CD4-positive, alpha-beta memory T cell (primary cell): ENCODE data around the gene CBFA2T3. TPM values are rescaled to one million over a fixed set of nuclear protein-coding genes. Genes with fewer than 3 reads are reported as not detected.
A peak's percentile ranks its signal among the peaks of the same experiment; 100 is the strongest.
"Not testable (repeated sequence)": the region's sequence is repeated elsewhere in the genome, so short reads cannot be mapped to it uniquely, and the experiment has no call there.

Experiments
- CTCF ChIA-PET: fragments of 350-600 bp; sonication (Branson Sonifier 250); formaldehyde crosslinking; loops from one replicate; lab custom pipeline; 2021; ENCODE audit warnings: inconsistent platforms; ENCODE audit not compliant: partially characterized antibody; lab: Charles Lee
- POLR2A ChIA-PET: fragments of 350-600 bp; sonication (Branson Sonifier 250); formaldehyde crosslinking; loops from one replicate; lab custom pipeline; 2021; ENCODE audit not compliant: partially characterized antibody; lab: Charles Lee
- DNase-seq, 5 donors: peaks; one replicate each; pipeline versions ENCODE4 v3.0.0 to v3.0.0-alpha.2; 2020 to 2022; ENCODE audit warnings: mixed read lengths in 1 of 5
- H3K27ac ChIP-seq: one replicate; pipeline ENCODE4 v1.7.0; 2013; ENCODE audit warnings: low read depth, low read length
- H3K27me3 ChIP-seq: 2 replicates; pipeline ENCODE4 v1.7.0; 2013; ENCODE audit warnings: mild to moderate bottlenecking, low read length, moderate library complexity; ENCODE audit not compliant: insufficient read depth
- H3K36me3 ChIP-seq: 2 replicates; pipeline ENCODE4 v1.7.0; 2013; ENCODE audit warnings: mild to moderate bottlenecking, low read length, moderate library complexity; ENCODE audit not compliant: insufficient read depth
- H3K4me1 ChIP-seq: 2 replicates; pipeline ENCODE4 v1.7.0; 2013; ENCODE audit warnings: mild to moderate bottlenecking, low read length, moderate library complexity; ENCODE audit not compliant: insufficient read depth
- H3K4me3 ChIP-seq, 2 donors: one replicate each; pipeline ENCODE4 v1.7.0; 2013; ENCODE audit warnings: low read length in 2 of 2, mild to moderate bottlenecking in 1 of 2
- H3K9me3 ChIP-seq, 2 donors: one replicate each; pipeline ENCODE4 v1.7.0; 2013; ENCODE audit warnings: low read length in 2 of 2, control low read depth in 1 of 2; ENCODE audit not compliant: control insufficient read depth in 1 of 2
- H3K27ac Mint-ChIP-seq, 7 donors: one replicate each; pipeline ENCODE4 v1.8.0; 2020 to 2021; ENCODE audit warnings: mixed read lengths in 7 of 7, mild to moderate bottlenecking in 6 of 7, inconsistent platforms in 3 of 7, moderate library complexity in 3 of 7
- H3K27me3 Mint-ChIP-seq, 2 donors: one replicate each; pipeline ENCODE4 v1.8.0; 2020 to 2021; ENCODE audit warnings: mixed read lengths in 2 of 2
- H3K36me3 Mint-ChIP-seq, 2 donors: one replicate each; pipeline ENCODE4 v1.8.0; 2020 to 2021; ENCODE audit warnings: mixed read lengths in 2 of 2, inconsistent platforms in 1 of 2, mild to moderate bottlenecking in 1 of 2
- H3K4me1 Mint-ChIP-seq, 4 donors: one replicate each; pipeline ENCODE4 v1.8.0; 2020 to 2021; ENCODE audit warnings: mixed read lengths in 4 of 4, mild to moderate bottlenecking in 1 of 4
- H3K4me3 Mint-ChIP-seq, 8 donors: one replicate each; pipeline ENCODE4 v1.8.0; 2020 to 2021; ENCODE audit warnings: mixed read lengths in 8 of 8, mild to moderate bottlenecking in 7 of 8, moderate library complexity in 6 of 8, inconsistent platforms in 3 of 8
- H3K9me3 Mint-ChIP-seq, 8 donors: one replicate each; pipeline ENCODE4 v1.8.0; 2020 to 2021; ENCODE audit warnings: mixed read lengths in 8 of 8, mild to moderate bottlenecking in 5 of 8, inconsistent platforms in 3 of 8, moderate library complexity in 1 of 8
- intact Hi-C: fragments of 100-400 bp; cut with micrococcal nuclease; formaldehyde crosslinking; loops from one replicate; pipeline ENCODE4 v1.15.1; 2023
- polyA plus RNA-seq, 2 donors: library from polyadenylated mRNA; unstranded; fragments of 300-500 nt; fragmentation: Illumina TruSeq; gene quantifications; one replicate each; pipeline ENCODE4 v1.2.3, GENCODE V29; 2021
- total RNA-seq, 2 experiments: library from RNA; stranded (reverse); gene quantifications; one replicate each; pipeline ENCODE4 v1.2.3, GENCODE V29; 2021

The CBFA2T3 gene
- total and polyA plus RNA-seq, 4 experiments from 2014 or later: 0.11 to 0.14 TPM; not detected in 2

GRCh38 chr16:88921591-88921990 lies 55.4 kb downstream of the CBFA2T3 start:
- Histone ChIP-seq H3K4me1 (peaks cover 8% of the 10 kb centered on the region), H3K4me3 (no peak overlapping the region), H3K27ac (no peak overlapping the region), H3K36me3 (no peaks in the 10 kb centered on the region), H3K27me3 (no peaks in the 10 kb centered on the region), H3K9me3 (no peaks in the 10 kb centered on the region)
- ChIA-PET POLR2A (no interaction called here), CTCF (no interaction called here)
- DNase-seq: no peak
- no peaks in the 10 kb centered on the region for H3K9me3 Mint-ChIP-seq
- no peak overlapping the region for H3K27ac Mint-ChIP-seq
- no peak overlapping the region for H3K4me3 Mint-ChIP-seq
- H3K27me3 Mint-ChIP-seq: peaks cover 0 to 2% of the 10 kb centered on the region in 2 donors
- intact Hi-C loops: no loop called here
- H3K4me1 Mint-ChIP-seq: peaks cover 2 to 5% (median 3%) of the 10 kb centered on the region in 4 donors
- no peaks in the 10 kb centered on the region for H3K36me3 Mint-ChIP-seq

GRCh38 chr16:88920618-88921590 lies 56.1 kb downstream of the CBFA2T3 start:
- Histone ChIP-seq H3K27me3 (no peaks in the 10 kb centered on the region), H3K36me3 (no peaks in the 10 kb centered on the region), H3K27ac (no peak overlapping the region), H3K9me3 (no peaks in the 10 kb centered on the region), H3K4me1 (peaks cover 8% of the 10 kb centered on the region), H3K4me3 (no peak overlapping the region)
- Mint-ChIP-seq H3K27ac (no peak overlapping the region), H3K9me3 (no peaks in the 10 kb centered on the region), H3K27me3 (peaks cover 0 to 6% of the 10 kb centered on the region in 2 donors), H3K4me3 (peak overlapping the region in 1 of 8 donors; percentile 53), H3K4me1 (peaks cover 2 to 5% (median 3%) of the 10 kb centered on the region in 4 donors), H3K36me3 (no peaks in the 10 kb centered on the region)
- ChIA-PET CTCF (no interaction called here), POLR2A (no interaction called here)
- intact Hi-C loops: no loop called here
- DNase-seq: no peak

GRCh38 chr16:88919936-88920335 lies 57.1 kb downstream of the CBFA2T3 start:
- Mint-ChIP-seq H3K27me3 (peaks cover 0 to 6% of the 10 kb centered on the region in 2 donors), H3K9me3 (no peaks in the 10 kb centered on the region), H3K36me3 (no peaks in the 10 kb centered on the region), H3K4me3 (no peak overlapping the region), H3K4me1 (peaks cover 2 to 5% (median 3%) of the 10 kb centered on the region in 4 donors), H3K27ac (no peak overlapping the region)
- ChIA-PET CTCF (no interaction called here), POLR2A (no interaction called here)
- no peaks in the 10 kb centered on the region for H3K36me3 ChIP-seq
- intact Hi-C loops: no loop called here
- no peaks in the 10 kb centered on the region for H3K27me3 ChIP-seq
- no peak overlapping the region for H3K4me3 ChIP-seq
- peaks cover 8% of the 10 kb centered on the region for H3K4me1 ChIP-seq
- no peak overlapping the region for H3K27ac ChIP-seq
- H3K9me3 ChIP-seq: no peaks in the 10 kb centered on the region
- no peak for DNase-seq

GRCh38 chr16:88918896-88919295 lies 58.1 kb downstream of the CBFA2T3 start:
- H3K9me3 ChIP-seq, H3K27ac Mint-ChIP-seq, H3K27ac ChIP-seq, H3K27me3 ChIP-seq, H3K4me1 Mint-ChIP-seq, H3K4me1 ChIP-seq, H3K27me3 Mint-ChIP-seq, CTCF ChIA-PET, DNase-seq, H3K9me3 Mint-ChIP-seq, H3K36me3 Mint-ChIP-seq, intact Hi-C loops, H3K36me3 ChIP-seq, H3K4me3 ChIP-seq, POLR2A ChIA-PET, H3K4me3 Mint-ChIP-seq: not testable (repeated sequence)

- Histone ChIP-seq H3K36me3 (no peaks in the 10 kb centered on the region), H3K9me3 (no peaks in the 10 kb centered on the region), H3K27me3 (no peaks in the 10 kb centered on the region), H3K4me1 (peaks cover 8% of the 10 kb centered on the region), H3K27ac (no peak overlapping the region), H3K4me3 (no peak overlapping the region)
- POLR2A ChIA-PET: no interaction called here
- no peak for DNase-seq
- CTCF ChIA-PET: no interaction called here
- peaks cover 2 to 5% (median 4%) of the 10 kb centered on the region in 4 donors for H3K4me1 Mint-ChIP-seq
- H3K27me3 Mint-ChIP-seq: peaks cover 0 to 6% of the 10 kb centered on the region in 2 donors
- H3K9me3 Mint-ChIP-seq: no peaks in the 10 kb centered on the region
- intact Hi-C loops: no loop called here
- no peaks in the 10 kb centered on the region for H3K36me3 Mint-ChIP-seq
- H3K27ac Mint-ChIP-seq: no peak overlapping the region
- no peak overlapping the region for H3K4me3 Mint-ChIP-seq
Measured at GRCh38 chr16:88917915-88918627, 58.9 kb downstream of the CBFA2T3 start.

- H3K4me3 Mint-ChIP-seq: no peak overlapping the region
- no peak overlapping the region for H3K27ac Mint-ChIP-seq
Measured at GRCh38 chr16:88917146-88917914, 59.7 kb downstream of the CBFA2T3 start.

More at GRCh38 chr16:88917146-88917914, 59.7 kb downstream of the CBFA2T3 start:
- Mint-ChIP-seq H3K27me3 (peaks cover 2 to 7% of the 10 kb centered on the region in 2 donors), H3K4me1 (peaks cover 2 to 5% (median 4%) of the 10 kb centered on the region in 4 donors), H3K9me3 (no peaks in the 10 kb centered on the region), H3K36me3 (no peaks in the 10 kb centered on the region)
- DNase-seq: no peak
- ChIA-PET CTCF (no interaction called here), POLR2A (no interaction called here)
- H3K36me3 ChIP-seq: no peaks in the 10 kb centered on the region
- no peak overlapping the region for H3K27ac ChIP-seq
- no peaks in the 10 kb centered on the region for H3K27me3 ChIP-seq
- H3K4me3 ChIP-seq: no peak overlapping the region
- H3K9me3 ChIP-seq: no peaks in the 10 kb centered on the region
- intact Hi-C loops: no loop called here
- peaks cover 8% of the 10 kb centered on the region for H3K4me1 ChIP-seq
